ENCODE results near the gene CD86. TPM values are rescaled to one million over a fixed set of nuclear protein-coding genes. Genes with fewer than 3 reads are reported as not detected.

CD86 gene
- total and polyA plus RNA-seq, 9 of the 15 experiments (the other 6 are each of a cell fraction or from before 2014, with no cell fraction given): 0.16 TPM; not detected in 8

DNA sequence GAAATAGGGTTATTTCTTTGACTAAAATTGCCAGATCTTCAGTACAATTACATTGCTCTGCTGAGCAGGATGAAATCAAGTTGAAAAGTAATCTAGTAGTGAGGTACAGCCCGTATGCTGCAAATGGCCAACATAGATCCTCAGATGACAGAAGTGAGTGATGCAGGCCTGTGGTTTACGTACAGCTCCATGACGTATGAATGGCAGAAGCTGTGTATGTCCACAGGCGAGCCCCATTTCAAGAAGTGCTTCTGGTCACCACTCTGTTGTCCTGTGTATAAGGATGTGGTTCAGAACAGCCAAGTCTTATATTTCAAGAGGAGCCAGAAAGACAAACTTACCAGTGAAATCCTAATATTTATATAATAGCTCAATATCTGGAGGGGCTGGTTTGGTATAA is 9.2 kb downstream of the CD86 start:
- CTCF ChIA-PET (ENCODE audit: low intra/inter-chr PET ratio): no interaction called here
- DNase-seq (ENCODE audit: extremely low read depth in 1 of 4, low spot score in 3 of 4) (no peak), ATAC-seq (no peak), FAIRE-seq (no peak)
- H3K4me3 ChIP-seq: no peak overlapping the region
- TF ChIP-seq, protein P1, sequence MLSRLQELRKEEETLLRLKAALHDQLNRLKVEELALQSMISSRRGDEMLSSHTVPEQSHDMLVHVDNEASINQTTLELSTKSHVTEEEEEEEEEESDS (CRISPR knock-in tag; IDR thresholded peaks at IDR 0.05): no peak
- no peak for TF ChIP-seq NR1H2 (CRISPR knock-in tag; IDR thresholded peaks at IDR 0.05)
- no peak for TF ChIP-seq ZNF644 (tag; IDR thresholded peaks at IDR 0.05; ENCODE audit: low read depth)
- no peak for TF ChIP-seq NR4A1 (CRISPR knock-in tag; IDR thresholded peaks at IDR 0.05)
- TF ChIP-seq NR4A1 (tag; IDR thresholded peaks at IDR 0.05): no peak
- no peak for TF ChIP-seq RBM14 (IDR thresholded peaks at IDR 0.05; ENCODE audit: borderline replicate concordance, insufficient read depth, low read depth, low read length)
- no peak for TF ChIP-seq KLF16 (IDR thresholded peaks at IDR 0.05)
- no peak for TF ChIP-seq ZNF174 (CRISPR knock-in tag; IDR thresholded peaks at IDR 0.05)
- no peak for TF ChIP-seq BRD4 (IDR thresholded peaks at IDR 0.05)
- no peak for TF ChIP-seq SAP30 (IDR thresholded peaks at IDR 0.05; ENCODE audit: borderline replicate concordance, insufficient read depth, low read depth, low read length, poor library complexity, severe bottlenecking)
- TF ChIP-seq, protein P2, sequence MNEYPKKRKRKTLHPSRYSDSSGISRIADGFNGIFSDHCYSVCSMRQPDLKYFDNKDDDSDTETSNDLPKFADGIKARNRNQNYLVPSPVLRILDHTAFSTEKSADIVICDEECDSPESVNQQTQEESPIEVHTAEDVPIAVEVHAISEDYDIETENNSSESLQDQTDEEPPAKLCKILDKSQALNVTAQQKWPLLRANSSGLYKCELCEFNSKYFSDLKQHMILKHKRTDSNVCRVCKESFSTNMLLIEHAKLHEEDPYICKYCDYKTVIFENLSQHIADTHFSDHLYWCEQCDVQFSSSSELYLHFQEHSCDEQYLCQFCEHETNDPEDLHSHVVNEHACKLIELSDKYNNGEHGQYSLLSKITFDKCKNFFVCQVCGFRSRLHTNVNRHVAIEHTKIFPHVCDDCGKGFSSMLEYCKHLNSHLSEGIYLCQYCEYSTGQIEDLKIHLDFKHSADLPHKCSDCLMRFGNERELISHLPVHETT (CRISPR knock-in tag; conservative IDR thresholded peaks at IDR 0.05 in 1 of 2, IDR thresholded peaks at IDR 0.05 in 1 of 2): no peak
- no peak for TF ChIP-seq ZNF766 (CRISPR knock-in tag; conservative IDR thresholded peaks at IDR 0.05)
- no peak for TF ChIP-seq RAD21 (CRISPR knock-in tag; conservative IDR thresholded peaks at IDR 0.05 in 1 of 2, IDR thresholded peaks at IDR 0.05 in 1 of 2)
- TF ChIP-seq, protein P3, sequence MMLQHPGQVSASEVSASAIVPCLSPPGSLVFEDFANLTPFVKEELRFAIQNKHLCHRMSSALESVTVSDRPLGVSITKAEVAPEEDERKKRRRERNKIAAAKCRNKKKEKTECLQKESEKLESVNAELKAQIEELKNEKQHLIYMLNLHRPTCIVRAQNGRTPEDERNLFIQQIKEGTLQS (IDR thresholded peaks at IDR 0.05): no peak
- TF ChIP-seq, protein P3 (CRISPR knock-in tag; conservative IDR thresholded peaks at IDR 0.05): no peak
- TF ChIP-seq BRCA1 (IDR thresholded peaks at IDR 0.05): no peak
- TF ChIP-seq BRCA1 (CRISPR knock-in tag; IDR thresholded peaks at IDR 0.05): no peak
- no peak for TF ChIP-seq ARNT (IDR thresholded peaks at IDR 0.05)
- no peaks in the 10 kb centered on the region for H4K20me1 ChIP-seq (replicated peaks; ENCODE audit: control insufficient read depth, insufficient read depth, low read length)
- POLR2A ChIA-PET: no interaction called here
- no peaks in the 10 kb centered on the region; a peak in 1 of 5 replicates for H3K4me1 ChIP-seq (replicated peaks in 1 of 2; ENCODE audit: control insufficient read depth in 2 of 2, insufficient read depth in 2 of 2, low read length in 2 of 2)
- 13% methylated on average over 4 of the region's 4 CpGs for WGBS (ENCODE audit: insufficient coverage, low coverage, missing lambda C conversion rate)
- H3K36me3 ChIP-seq (ENCODE audit: control insufficient read depth, insufficient read depth, low read length): no peaks in the 10 kb centered on the region
- no TSS peak for BruUV-seq (replicated peaks)
- intact Hi-C loops (cut with micrococcal nuclease): no loop called here
- H3K27me3 ChIP-seq (ENCODE audit: control insufficient read depth in 2 of 2, insufficient read depth in 2 of 2, low read length in 2 of 2): no peaks in the 10 kb centered on the region
- H3K27ac ChIP-seq (ENCODE audit: extremely low read depth, low read depth, low read length): no peak overlapping the region
- H3K9me3 ChIP-seq (replicated peaks; ENCODE audit: control insufficient read depth, insufficient read depth, low read depth, low read length): no peaks in the 10 kb centered on the region
- in situ Hi-C loops (cut with MboI): no loop called here
- no peaks in the 10 kb centered on the region for H3K79me2 ChIP-seq (ENCODE audit: control insufficient read depth, insufficient read depth, low read length)
- no peaks in the 10 kb centered on the region for H3K9me1 ChIP-seq (ENCODE audit: control insufficient read depth, insufficient read depth, low read length)
- H3K4me2 ChIP-seq (ENCODE audit: insufficient read depth, low read length): no peak overlapping the region
- H2AFZ ChIP-seq (ENCODE audit: low read depth, low read length): no peak overlapping the region
- H3K9ac ChIP-seq (ENCODE audit: insufficient read depth in 1 of 2, low read depth in 2 of 2, low read length in 2 of 2): no peak overlapping the region
